Measurements from ENCODE around the gene ARFIP1.

The ARFIP1 gene

DNA sequence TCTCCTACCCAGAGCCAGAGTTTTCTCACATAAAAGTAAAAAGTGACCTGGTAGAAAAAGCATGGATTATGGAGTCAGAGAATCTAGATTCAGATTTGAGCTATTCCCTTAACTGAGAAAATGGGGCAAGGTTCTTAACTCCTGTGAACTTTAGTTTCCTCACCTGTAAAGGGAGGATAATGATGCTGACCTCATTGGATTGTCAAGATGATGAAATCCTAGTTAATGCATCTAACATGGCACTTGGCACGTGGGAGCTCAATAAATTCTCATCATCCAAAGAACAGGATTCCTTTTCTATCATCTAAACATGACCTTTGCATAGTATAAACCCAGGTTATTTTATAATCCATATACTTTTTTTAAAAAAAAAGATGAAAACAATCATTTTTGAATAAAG, 175.0 kb downstream of the ARFIP1 start:
- DNase-seq (ENCODE audit: low read depth, low spot score) = no peak
- no peak overlapping the region for H3K27ac ChIP-seq

DNA sequence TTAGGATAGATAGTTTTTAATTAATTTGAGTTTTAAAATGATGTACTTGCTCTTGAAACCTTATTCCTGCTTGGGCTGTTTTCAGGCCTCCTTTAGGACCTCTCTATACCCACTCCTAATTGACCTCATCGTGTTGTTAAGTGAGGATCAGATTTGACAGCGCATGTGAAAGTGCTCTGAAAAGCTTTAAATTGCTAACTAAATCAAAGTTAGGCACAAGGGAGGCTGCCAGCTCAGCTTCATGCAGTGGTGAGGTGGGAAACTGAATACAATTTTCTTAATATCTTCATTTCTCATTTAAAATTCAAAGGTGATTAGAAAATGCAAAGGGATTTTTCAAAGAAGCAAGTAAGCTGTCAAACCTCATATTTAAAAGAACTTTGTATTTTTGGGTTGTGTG, 176.4 kb downstream of the ARFIP1 start:
- DNase-seq (ENCODE audit: low read depth, low spot score) = no peak
- no peak overlapping the region for H3K27ac ChIP-seq

DNA sequence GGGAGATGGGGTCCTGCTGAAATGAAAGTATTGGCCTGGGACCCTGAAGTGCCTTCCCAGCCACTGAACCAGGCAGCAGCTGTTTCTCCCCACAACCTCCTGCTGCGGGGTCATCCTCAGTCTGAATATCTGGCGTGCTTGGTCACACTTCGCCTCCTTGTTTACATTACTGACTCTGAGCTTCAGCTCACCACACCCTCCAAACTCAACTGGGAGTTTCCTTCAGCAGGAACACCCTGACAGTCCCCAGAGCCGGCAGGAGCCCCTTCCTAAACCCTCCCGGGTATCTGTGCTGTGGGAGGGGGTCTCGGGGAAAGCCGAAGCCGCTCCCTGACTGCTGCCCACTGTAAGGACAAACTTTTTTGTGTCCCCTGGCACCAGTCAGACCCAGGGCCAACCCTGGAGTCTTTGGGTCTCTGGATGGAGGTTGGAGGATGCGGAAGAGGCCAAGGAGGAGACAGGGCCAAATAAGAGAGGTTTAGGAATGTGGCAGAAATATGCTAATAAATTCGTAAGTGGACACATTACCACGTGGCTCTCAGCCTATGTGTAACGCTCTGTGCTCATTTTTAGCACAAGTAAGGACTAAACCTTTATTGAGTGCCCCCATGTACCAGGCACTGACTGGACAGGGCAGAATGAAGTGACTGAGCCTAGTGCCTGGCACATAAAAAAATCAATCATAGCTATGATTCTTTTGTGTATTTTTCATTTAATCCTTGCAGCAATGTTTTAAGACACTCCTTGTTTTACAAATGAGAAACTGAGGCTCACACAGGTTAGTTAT, 177.1 kb downstream of the ARFIP1 start:
- no peak for DNase-seq (ENCODE audit: low read depth, low spot score)
- H3K27ac ChIP-seq = no peak overlapping the region

DNA sequence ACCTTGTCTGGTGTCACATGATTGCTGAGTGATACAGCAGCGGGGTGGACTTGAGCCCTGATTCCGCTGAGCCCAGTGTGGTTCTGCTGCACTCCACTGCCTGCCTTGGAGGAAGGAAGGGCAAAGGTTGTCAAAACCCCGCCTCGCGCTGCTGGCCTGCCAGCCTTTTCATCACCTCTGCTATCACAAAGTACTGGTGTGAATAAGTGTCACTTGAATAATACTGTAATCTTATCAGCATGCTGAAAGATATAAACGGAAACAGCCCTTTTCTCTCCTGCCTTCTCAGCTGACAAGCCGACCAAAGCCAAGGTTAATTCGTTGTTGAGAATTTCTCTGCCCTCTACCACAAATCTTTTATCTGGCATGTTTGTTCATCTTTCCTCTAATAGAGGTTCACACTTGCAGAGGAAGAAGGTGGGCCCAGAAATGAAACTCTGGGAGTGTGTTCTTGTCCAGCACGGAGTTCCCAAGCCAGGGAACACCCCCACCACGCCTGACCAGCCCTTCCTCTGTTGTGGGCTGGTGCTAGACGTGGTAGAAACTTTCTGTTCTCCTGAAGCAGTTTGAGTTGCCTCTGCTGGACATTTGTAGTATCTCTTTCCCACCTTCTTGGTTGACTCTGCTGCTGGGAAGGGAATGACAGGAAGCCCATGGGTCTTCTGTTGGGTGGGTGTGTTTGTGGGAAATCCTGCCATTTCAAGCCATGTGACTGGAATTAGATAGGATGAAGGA, 177.8 kb downstream of the ARFIP1 start:
- H3K27ac ChIP-seq = no peak overlapping the region
- no peak for DNase-seq (ENCODE audit: low read depth, low spot score)

DNA sequence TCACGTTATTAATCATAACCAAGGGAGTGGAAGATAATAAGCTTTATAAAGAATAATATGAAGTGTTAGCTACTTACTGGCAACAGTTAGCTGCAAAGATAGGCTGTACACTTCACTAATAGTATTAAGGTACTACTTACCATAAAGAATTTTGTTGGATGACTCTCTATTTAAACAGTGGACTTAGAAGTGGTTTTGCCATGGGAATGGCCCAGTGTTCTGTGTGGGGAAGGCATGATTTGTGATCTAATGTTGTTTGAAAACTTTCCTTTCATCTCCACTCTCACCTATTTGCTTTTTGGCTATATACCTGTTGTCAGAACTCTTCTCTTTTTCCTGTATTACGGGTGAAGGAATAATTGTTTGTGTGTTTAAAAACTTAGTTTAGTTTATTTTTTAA, 179.3 kb downstream of the ARFIP1 start:
- no peak overlapping the region for H3K27ac ChIP-seq
- no peak for DNase-seq (ENCODE audit: low read depth, low spot score)

DNA sequence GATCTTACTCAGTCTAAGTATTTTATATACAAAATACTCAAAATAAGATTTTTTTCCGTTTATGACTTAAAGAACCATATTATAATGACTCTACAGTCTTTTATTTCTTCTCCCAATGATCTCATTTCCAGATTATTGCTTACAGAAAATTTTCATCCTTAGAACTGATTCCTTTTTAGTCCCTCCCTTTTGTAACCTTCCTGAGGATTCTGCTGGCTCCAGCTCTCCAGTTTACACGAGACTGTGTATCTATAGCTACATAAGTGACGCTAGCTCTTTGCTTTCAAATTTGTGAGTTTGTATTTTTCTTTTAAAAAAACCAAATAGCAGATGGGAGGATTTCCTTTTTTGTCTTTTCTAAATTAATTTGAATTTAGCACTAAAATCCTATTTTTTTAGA, 180.3 kb downstream of the ARFIP1 start:
- no peak for DNase-seq (ENCODE audit: low read depth, low spot score)
- no peak overlapping the region for H3K27ac ChIP-seq

DNA sequence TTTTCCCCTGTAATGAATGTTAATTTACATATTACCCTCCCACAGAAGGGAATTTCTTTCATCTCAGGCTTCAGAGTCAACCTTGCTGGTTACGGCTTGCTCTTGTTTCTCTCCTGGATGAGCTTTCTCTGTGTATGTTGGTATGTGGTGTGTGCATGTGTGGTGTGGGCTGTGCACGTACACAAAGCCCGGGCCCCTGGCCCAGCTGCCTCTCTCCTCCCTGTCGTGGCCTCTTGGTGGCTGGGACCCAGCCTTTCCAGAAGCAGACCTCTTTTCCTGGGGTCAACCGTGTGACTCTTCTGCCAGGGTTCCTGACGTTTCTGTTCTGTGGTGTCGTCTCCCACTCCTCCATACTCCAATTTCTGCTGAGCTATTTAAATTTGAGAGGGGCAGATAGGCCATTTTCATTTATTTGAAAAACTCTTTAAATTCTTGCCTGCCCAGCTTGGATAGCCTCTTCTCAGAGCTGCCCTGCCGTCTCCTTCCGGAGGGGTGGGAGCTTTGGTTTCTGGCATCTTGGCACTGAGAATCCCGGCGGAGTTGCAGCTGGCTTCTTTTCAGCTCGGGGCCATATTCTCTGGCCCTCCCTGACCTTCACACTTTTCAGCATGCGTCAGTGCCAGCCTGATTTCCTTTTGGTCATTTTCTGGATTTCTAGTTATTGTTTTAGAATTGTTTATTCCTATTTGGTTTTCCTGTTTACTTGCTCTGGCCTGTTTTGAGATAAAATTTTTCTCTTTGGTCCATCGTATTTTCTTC, 181.4 kb downstream of the ARFIP1 start:
- H3K27ac ChIP-seq = no peak overlapping the region
- no peak for DNase-seq (ENCODE audit: low read depth, low spot score)

DNA sequence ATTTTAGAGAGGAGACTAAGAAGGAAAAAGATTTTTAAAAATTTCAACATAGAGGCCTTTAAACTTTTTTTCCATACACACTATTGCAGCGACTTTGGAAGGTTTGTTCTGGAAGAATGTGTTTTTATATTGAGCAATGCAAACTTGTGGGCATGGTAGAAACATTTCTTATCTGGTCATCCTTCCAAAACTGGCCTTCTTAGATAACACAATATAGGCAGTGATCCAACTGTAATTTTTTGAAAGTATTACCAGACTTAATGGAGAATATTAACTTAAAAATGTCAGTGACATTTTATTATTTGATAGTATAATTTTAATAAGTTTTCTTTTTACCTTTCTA, 182.0 kb downstream of the ARFIP1 start:
- no peak for DNase-seq (ENCODE audit: low read depth, low spot score)
- no peak overlapping the region for H3K27ac ChIP-seq
